Right cardiac atrium (tissue), 5 donors: ENCODE measurements around the gene STAG1. TPM values are rescaled to one million over a fixed set of nuclear protein-coding genes. Genes with fewer than 3 reads are reported as not detected.
"Not testable (repeated sequence)": the region's sequence is repeated elsewhere in the genome, so short reads cannot be mapped to it uniquely, and the experiment has no call there.

Source experiments
- ATAC-seq, 2 donors: fragments of 200-7000 bp; cut with Tn5 transposase; one replicate each; pipeline versions ENCODE4 v1.8.0 to v1.9.1; 2020; ENCODE audit warnings: moderate library complexity in 2 of 2, mild to moderate bottlenecking in 1 of 2
- DNase-seq, 3 donors: peaks; one replicate each; pipeline ENCODE4 v3.0.0-alpha.2; 2020
- H3K27ac ChIP-seq: one replicate; pipeline ENCODE4 v1.5.1; 2013; ENCODE audit warnings: mild to moderate bottlenecking, low read length, control low read depth, moderate library complexity
- H3K27me3 ChIP-seq: one replicate; pipeline ENCODE4 v1.6.1; 2013; ENCODE audit not compliant: control insufficient read depth, insufficient read depth
- H3K4me1 ChIP-seq: one replicate; pipeline ENCODE4 v1.6.1; 2013; ENCODE audit warnings: low read length; ENCODE audit not compliant: control insufficient read depth, insufficient read depth
- H3K4me3 ChIP-seq: one replicate; pipeline ENCODE4 v1.5.1; 2013; ENCODE audit warnings: low read length, control low read depth
- H3K9me3 ChIP-seq: one replicate; pipeline ENCODE4 v1.6.1; 2013; ENCODE audit warnings: low read length; ENCODE audit not compliant: control insufficient read depth
- WGBS: extraction: QIAGEN DNeasy Blood & Tissue Kit; methylation state at CpG from one replicate; pipeline ENCODE4 v1.1.7; 2013; 5-methylcytosine and 5-hydroxymethylcytosine counted together
- intact Hi-C, 4 donors: fragments of 100-400 bp; cut with DNase I; formaldehyde crosslinking; loops; one replicate each; pipeline versions ENCODE4 v1.11.0 to v1.14.0; 2022 to 2023
- polyA plus RNA-seq: library from polyadenylated mRNA; stranded (reverse); fragments of 200-250 nt; gene quantifications from one replicate; pipeline ENCODE4 v1.2.3, GENCODE V29; 2013
- total RNA-seq, 4 donors: library from RNA; stranded (reverse); fragmentation: NEBNext Ultra II Directional; extraction: Animal tissue kit (Norgen Biotek cat#: 25700); gene quantifications; one replicate each; pipeline ENCODE4 v1.2.1, GENCODE V29; 2021
- donor health status: healthy with polysubstance abuse.
- donor health status: DM: no; HTN: yes; CAD: no.
- donor health status: DM: no; HTN: no; CAD: no.
- donor health status: DM: no; HTN: yes; CAD: no; lungs with severe emphysema.
- donor health status: DM: yes; HTN: yes; CAD: no.

Gene STAG1
- total and polyA plus RNA-seq, 5 donors: 8.1 to 30.9 (median 27.2) TPM

GRCh38 chr3:136644212-136644611, 108.0 kb downstream of the STAG1 start:
- DNase-seq (no peak), ATAC-seq (no peak)
- intact Hi-C loops: no loop called here
- H3K4me1 ChIP-seq: peaks cover 5% of the 10 kb centered on the region
- 78% methylated on average over 1 of the region's 1 CpG for WGBS
- no peaks in the 10 kb centered on the region for H3K27me3 ChIP-seq
- no peak overlapping the region for H3K27ac ChIP-seq
- no peak overlapping the region for H3K4me3 ChIP-seq
- no peaks in the 10 kb centered on the region for H3K9me3 ChIP-seq

- 100% methylated on average over 2 of the region's 2 CpGs for WGBS
- H3K27me3 ChIP-seq, DNase-seq, H3K27ac ChIP-seq, intact Hi-C loops, ATAC-seq, H3K4me3 ChIP-seq, H3K4me1 ChIP-seq, H3K9me3 ChIP-seq: not testable (repeated sequence)
These were observed 108.8 kb downstream of the STAG1 start for GRCh38 chr3:136643380-136643779.

GRCh38 chr3:136642711-136643110, 109.5 kb downstream of the STAG1 start:
- DNase-seq (no peak), ATAC-seq (no peak)
- H3K4me3 ChIP-seq: no peak overlapping the region
- H3K27me3 ChIP-seq: no peaks in the 10 kb centered on the region
- no peak overlapping the region for H3K27ac ChIP-seq
- WGBS: 95% methylated on average over 1 of the region's 1 CpG
- intact Hi-C loops: no loop called here
- H3K4me1 ChIP-seq: peaks cover 5% of the 10 kb centered on the region
- no peaks in the 10 kb centered on the region for H3K9me3 ChIP-seq

GRCh38 chr3:136639069-136639468, 113.1 kb downstream of the STAG1 start:
- 93% methylated on average over 1 of the region's 1 CpG for WGBS

GRCh38 chr3:136637176-136637575, 115.0 kb downstream of the STAG1 start:
- H3K27me3 ChIP-seq: no peaks in the 10 kb centered on the region
- intact Hi-C loops: no loop called here
- H3K4me1 ChIP-seq: peaks cover 1% of the 10 kb centered on the region
- WGBS: 62% methylated on average over 2 of the region's 2 CpGs
- no peak for ATAC-seq
- no peak overlapping the region for H3K4me3 ChIP-seq
- no peak for DNase-seq
- no peaks in the 10 kb centered on the region for H3K9me3 ChIP-seq
- H3K27ac ChIP-seq: no peak overlapping the region

More at GRCh38 chr3:136639069-136639468, 113.1 kb downstream of the STAG1 start:
- Histone ChIP-seq H3K4me3 (no peak overlapping the region), H3K4me1 (peaks cover 2% of the 10 kb centered on the region), H3K9me3 (no peaks in the 10 kb centered on the region), H3K27me3 (no peaks in the 10 kb centered on the region), H3K27ac (no peak overlapping the region)
- no peak for ATAC-seq
- intact Hi-C loops: no loop called here
- no peak for DNase-seq

GRCh38 chr3:136634821-136635220, 117.4 kb downstream of the STAG1 start:
- 83% methylated on average over 4 of the region's 4 CpGs for WGBS
- peaks cover 2% of the 10 kb centered on the region for H3K4me1 ChIP-seq
- H3K27ac ChIP-seq: no peak overlapping the region
- no peak overlapping the region for H3K4me3 ChIP-seq
- H3K9me3 ChIP-seq: no peaks in the 10 kb centered on the region
- ATAC-seq (no peak), DNase-seq (no peak)
- intact Hi-C loops: no loop called here
- H3K27me3 ChIP-seq: no peaks in the 10 kb centered on the region

- intact Hi-C loops: no loop called here
- H3K4me1 ChIP-seq: peaks cover 2% of the 10 kb centered on the region
- WGBS: 96% methylated on average over 5 of the region's 5 CpGs
- no peaks in the 10 kb centered on the region for H3K9me3 ChIP-seq
- ATAC-seq (no peak), DNase-seq (no peak)
- no peaks in the 10 kb centered on the region for H3K27me3 ChIP-seq
- H3K27ac ChIP-seq: no peak overlapping the region
- no peak overlapping the region for H3K4me3 ChIP-seq
These were observed 119.5 kb downstream of the STAG1 start for GRCh38 chr3:136632625-136633081.

- H3K27me3 ChIP-seq: no peaks in the 10 kb centered on the region
- peaks cover 2% of the 10 kb centered on the region for H3K4me1 ChIP-seq
- 85% methylated on average over 5 of the region's 5 CpGs for WGBS
- intact Hi-C loops: no loop called here
- no peak overlapping the region for H3K27ac ChIP-seq
- ATAC-seq (no peak), DNase-seq (no peak)
- no peaks in the 10 kb centered on the region for H3K9me3 ChIP-seq
- no peak overlapping the region for H3K4me3 ChIP-seq
These were observed 120.8 kb downstream of the STAG1 start for GRCh38 chr3:136631424-136631823.

GRCh38 chr3:136630915-136631314, 121.3 kb downstream of the STAG1 start:
- H3K4me3 ChIP-seq: no peak overlapping the region
- no peak for ATAC-seq
- H3K9me3 ChIP-seq: no peaks in the 10 kb centered on the region
- no peak for DNase-seq
- H3K27me3 ChIP-seq: no peaks in the 10 kb centered on the region
- peaks cover 2% of the 10 kb centered on the region for H3K4me1 ChIP-seq
- H3K27ac ChIP-seq: no peak overlapping the region
- 56% methylated on average over 1 of the region's 1 CpG for WGBS
- intact Hi-C loops: no loop called here

GRCh38 chr3:136626493-136626892, 125.7 kb downstream of the STAG1 start:
- intact Hi-C loops: no loop called here
- Histone ChIP-seq H3K9me3 (no peaks in the 10 kb centered on the region), H3K27me3 (no peaks in the 10 kb centered on the region), H3K4me3 (no peak overlapping the region), H3K27ac (no peak overlapping the region), H3K4me1 (no peaks in the 10 kb centered on the region)
- WGBS: 94% methylated on average over 3 of the region's 3 CpGs
- DNase-seq (no peak), ATAC-seq (no peak)

- DNase-seq (no peak), ATAC-seq (no peak)
- intact Hi-C loops: no loop called here
- no peaks in the 10 kb centered on the region for H3K9me3 ChIP-seq
- no peak overlapping the region for H3K27ac ChIP-seq
- H3K27me3 ChIP-seq: no peaks in the 10 kb centered on the region
- 93% methylated on average over 4 of the region's 4 CpGs for WGBS
- H3K4me1 ChIP-seq: no peaks in the 10 kb centered on the region
- H3K4me3 ChIP-seq: no peak overlapping the region
These were observed 127.0 kb downstream of the STAG1 start for GRCh38 chr3:136624894-136625815.
